WTC11 (cell line): ENCODE data around the gene ITGB3.

Source experiments
- HMGXB4 ChIP-seq: sonication (generic); formaldehyde crosslinking; IDR thresholded peaks from 2 replicates; pipeline ENCODE4 v1.8.1; 2023; ENCODE audit warnings: mild to moderate bottlenecking, moderate library complexity, missing genetic modification reagents
- MXD4 ChIP-seq: fragments of 250-450 bp; sonication (Bioruptor Pico); IDR thresholded peaks from 2 replicates; pipeline ENCODE4 v1.8.0; 2021; ENCODE audit warnings: mild to moderate bottlenecking, moderate library complexity, borderline replicate concordance
- ZBTB43 ChIP-seq: sonication (generic); formaldehyde crosslinking; IDR thresholded peaks from 2 replicates; pipeline ENCODE4 v1.8.1; 2023; ENCODE audit warnings: mild to moderate bottlenecking, missing genetic modification reagents
- ZNF121 ChIP-seq: sonication (generic); formaldehyde crosslinking; IDR thresholded peaks from 2 replicates; pipeline ENCODE4 v1.8.0; 2023; ENCODE audit warnings: missing genetic modification reagents
- TF ChIP-seq, protein P1 (sequence below): fragments of 200-600 bp; IDR thresholded peaks from 2 replicates; pipeline ENCODE4 v1.8.0; 2022; ENCODE audit warnings: antibody characterized with exemption
- TF ChIP-seq, protein P2 (sequence below): sonication (generic); formaldehyde crosslinking; IDR thresholded peaks from 2 replicates; pipeline ENCODE4 v1.8.0; 2022; ENCODE audit warnings: mild to moderate bottlenecking, missing genetic modification reagents

DNA sequence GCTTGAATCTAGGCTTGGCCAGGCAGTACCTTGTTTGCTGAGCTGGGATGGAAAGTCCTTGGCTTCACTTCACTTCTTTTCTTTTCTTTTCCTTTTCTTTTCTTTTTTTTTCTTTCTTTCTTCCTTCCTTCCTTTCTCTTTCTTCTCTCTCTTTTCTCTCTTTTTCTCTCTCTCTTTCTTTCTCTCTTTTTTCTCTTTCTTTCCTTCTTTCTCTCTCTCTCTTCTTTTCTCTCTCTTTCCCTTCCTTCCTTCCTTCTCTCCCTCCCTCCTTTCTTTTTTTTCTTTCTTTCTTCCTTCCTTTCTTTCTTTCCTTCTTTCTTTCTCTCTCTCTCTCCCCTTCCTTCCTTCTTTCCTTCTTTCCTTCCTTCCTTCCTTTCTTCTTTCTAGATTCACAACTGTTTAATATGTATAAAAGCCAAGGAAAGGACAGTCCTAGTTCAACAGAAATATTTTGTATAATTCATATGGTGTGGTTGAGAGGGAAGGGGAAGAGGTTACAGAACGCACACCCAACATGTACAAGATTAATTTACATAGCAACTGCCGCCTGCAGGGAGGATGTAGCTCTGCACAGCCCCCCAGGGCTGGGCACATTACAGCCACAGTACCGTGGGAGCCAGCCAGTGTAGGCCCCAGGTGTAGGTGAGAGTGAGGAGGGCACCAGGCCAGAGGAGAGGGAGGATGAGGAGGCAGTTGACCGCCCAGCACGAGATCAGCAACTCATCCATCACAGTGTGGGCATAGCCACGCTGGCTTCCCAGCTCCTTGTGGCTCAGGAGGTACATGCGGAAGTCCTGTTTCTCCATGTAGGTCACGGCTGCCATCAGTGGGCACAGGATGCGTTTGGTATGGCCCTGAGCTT, 9.7 kb upstream of the ITGB3 start:
- TF ChIP-seq, protein P1, sequence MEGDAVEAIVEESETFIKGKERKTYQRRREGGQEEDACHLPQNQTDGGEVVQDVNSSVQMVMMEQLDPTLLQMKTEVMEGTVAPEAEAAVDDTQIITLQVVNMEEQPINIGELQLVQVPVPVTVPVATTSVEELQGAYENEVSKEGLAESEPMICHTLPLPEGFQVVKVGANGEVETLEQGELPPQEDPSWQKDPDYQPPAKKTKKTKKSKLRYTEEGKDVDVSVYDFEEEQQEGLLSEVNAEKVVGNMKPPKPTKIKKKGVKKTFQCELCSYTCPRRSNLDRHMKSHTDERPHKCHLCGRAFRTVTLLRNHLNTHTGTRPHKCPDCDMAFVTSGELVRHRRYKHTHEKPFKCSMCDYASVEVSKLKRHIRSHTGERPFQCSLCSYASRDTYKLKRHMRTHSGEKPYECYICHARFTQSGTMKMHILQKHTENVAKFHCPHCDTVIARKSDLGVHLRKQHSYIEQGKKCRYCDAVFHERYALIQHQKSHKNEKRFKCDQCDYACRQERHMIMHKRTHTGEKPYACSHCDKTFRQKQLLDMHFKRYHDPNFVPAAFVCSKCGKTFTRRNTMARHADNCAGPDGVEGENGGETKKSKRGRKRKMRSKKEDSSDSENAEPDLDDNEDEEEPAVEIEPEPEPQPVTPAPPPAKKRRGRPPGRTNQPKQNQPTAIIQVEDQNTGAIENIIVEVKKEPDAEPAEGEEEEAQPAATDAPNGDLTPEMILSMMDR, result no peak
- TF ChIP-seq ZBTB43 (CRISPR knock-in tag), result no peak
- no peak for TF ChIP-seq ZNF121 (CRISPR knock-in tag)
- TF ChIP-seq, protein P2, sequence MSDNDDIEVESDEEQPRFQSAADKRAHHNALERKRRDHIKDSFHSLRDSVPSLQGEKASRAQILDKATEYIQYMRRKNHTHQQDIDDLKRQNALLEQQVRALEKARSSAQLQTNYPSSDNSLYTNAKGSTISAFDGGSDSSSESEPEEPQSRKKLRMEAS (CRISPR knock-in tag), result no peak
- no peak for TF ChIP-seq HMGXB4 (CRISPR knock-in tag)
- TF ChIP-seq MXD4 (CRISPR knock-in tag), result no peak
